ENCODE measurements around the gene ZNF692. TPM values are rescaled to one million over a fixed set of nuclear protein-coding genes. Genes with fewer than 3 reads are reported as not detected.

The ZNF692 gene
- total RNA-seq, 1 experiment from 2014 or later, result 59.1 TPM

DNA sequence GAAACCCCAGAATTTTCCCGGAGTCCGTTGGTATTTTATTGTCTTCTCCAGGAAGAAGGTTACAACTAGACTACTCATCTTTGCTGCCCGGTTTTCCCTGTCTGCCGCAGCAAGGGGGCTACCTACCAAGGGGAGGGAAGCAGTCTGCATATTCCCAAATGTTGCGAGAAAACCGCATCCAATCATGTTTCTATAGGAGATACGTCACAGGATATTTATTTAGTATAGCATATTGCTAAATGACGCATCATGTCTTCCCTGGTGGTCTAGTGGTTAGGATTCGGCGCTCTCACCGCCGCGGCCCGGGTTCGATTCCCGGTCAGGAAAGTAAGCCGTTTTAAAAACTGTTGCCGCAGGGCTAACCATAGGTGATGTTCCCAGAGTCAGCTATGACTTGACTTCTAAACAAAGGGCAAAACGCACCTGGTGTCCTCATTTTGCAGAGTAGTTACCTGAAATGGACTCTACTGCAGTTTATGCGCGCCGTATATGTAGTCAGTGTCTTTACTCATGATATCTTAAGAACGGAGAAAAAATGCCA, 15.2 kb upstream of the ZNF692 start (continued):
- TF ChIP-seq ESRRA (CRISPR knock-in tag; IDR thresholded peaks at IDR 0.05; ENCODE audit: borderline replicate concordance), result no peak
- TF ChIP-seq, protein P1, sequence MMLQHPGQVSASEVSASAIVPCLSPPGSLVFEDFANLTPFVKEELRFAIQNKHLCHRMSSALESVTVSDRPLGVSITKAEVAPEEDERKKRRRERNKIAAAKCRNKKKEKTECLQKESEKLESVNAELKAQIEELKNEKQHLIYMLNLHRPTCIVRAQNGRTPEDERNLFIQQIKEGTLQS (CRISPR knock-in tag; conservative IDR thresholded peaks at IDR 0.05), result no peak
- no peak; the same call in 1 of the 2 replicates for TF ChIP-seq ZNF232 (CRISPR knock-in tag; IDR thresholded peaks at IDR 0.05)
- TF ChIP-seq, protein P2, sequence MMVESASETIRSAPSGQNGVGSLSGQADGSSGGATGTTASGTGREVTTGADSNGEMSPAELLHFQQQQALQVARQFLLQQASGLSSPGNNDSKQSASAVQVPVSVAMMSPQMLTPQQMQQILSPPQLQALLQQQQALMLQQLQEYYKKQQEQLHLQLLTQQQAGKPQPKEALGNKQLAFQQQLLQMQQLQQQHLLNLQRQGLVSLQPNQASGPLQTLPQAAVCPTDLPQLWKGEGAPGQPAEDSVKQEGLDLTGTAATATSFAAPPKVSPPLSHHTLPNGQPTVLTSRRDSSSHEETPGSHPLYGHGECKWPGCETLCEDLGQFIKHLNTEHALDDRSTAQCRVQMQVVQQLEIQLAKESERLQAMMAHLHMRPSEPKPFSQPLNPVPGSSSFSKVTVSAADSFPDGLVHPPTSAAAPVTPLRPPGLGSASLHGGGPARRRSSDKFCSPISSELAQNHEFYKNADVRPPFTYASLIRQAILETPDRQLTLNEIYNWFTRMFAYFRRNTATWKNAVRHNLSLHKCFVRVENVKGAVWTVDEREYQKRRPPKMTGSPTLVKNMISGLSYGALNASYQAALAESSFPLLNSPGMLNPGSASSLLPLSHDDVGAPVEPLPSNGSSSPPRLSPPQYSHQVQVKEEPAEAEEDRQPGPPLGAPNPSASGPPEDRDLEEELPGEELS (CRISPR knock-in tag; IDR thresholded peaks at IDR 0.05), result no peak
- no peak for TF ChIP-seq TP53 (CRISPR knock-in tag; IDR thresholded peaks at IDR 0.05)
- TF ChIP-seq, protein P3, sequence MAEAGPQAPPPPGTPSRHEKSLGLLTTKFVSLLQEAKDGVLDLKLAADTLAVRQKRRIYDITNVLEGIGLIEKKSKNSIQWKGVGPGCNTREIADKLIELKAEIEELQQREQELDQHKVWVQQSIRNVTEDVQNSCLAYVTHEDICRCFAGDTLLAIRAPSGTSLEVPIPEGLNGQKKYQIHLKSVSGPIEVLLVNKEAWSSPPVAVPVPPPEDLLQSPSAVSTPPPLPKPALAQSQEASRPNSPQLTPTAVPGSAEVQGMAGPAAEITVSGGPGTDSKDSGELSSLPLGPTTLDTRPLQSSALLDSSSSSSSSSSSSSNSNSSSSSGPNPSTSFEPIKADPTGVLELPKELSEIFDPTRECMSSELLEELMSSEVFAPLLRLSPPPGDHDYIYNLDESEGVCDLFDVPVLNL (CRISPR knock-in tag; IDR thresholded peaks at IDR 0.05; ENCODE audit: borderline replicate concordance, low read depth), result no peak
- no peak for TF ChIP-seq NR2C2 (CRISPR knock-in tag; IDR thresholded peaks at IDR 0.05)
- TF ChIP-seq, protein P4, sequence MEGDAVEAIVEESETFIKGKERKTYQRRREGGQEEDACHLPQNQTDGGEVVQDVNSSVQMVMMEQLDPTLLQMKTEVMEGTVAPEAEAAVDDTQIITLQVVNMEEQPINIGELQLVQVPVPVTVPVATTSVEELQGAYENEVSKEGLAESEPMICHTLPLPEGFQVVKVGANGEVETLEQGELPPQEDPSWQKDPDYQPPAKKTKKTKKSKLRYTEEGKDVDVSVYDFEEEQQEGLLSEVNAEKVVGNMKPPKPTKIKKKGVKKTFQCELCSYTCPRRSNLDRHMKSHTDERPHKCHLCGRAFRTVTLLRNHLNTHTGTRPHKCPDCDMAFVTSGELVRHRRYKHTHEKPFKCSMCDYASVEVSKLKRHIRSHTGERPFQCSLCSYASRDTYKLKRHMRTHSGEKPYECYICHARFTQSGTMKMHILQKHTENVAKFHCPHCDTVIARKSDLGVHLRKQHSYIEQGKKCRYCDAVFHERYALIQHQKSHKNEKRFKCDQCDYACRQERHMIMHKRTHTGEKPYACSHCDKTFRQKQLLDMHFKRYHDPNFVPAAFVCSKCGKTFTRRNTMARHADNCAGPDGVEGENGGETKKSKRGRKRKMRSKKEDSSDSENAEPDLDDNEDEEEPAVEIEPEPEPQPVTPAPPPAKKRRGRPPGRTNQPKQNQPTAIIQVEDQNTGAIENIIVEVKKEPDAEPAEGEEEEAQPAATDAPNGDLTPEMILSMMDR (IDR thresholded peaks at IDR 0.05), result no peak
- TF ChIP-seq MYBL2 (CRISPR knock-in tag; IDR thresholded peaks at IDR 0.05), result no peak
- TF ChIP-seq ZNF423 (CRISPR knock-in tag; IDR thresholded peaks at IDR 0.05), result no peak
- TF ChIP-seq TEAD1 (CRISPR knock-in tag; IDR thresholded peaks at IDR 0.05), result peak; percentile 59
- TF ChIP-seq ELF4 (CRISPR knock-in tag; IDR thresholded peaks at IDR 0.05; ENCODE audit: low read depth), result no peak
- no peak for TF ChIP-seq GTF2I (CRISPR knock-in tag; conservative IDR thresholded peaks at IDR 0.05)
- no peak for TF ChIP-seq TCF7 (CRISPR knock-in tag; IDR thresholded peaks at IDR 0.05; ENCODE audit: low read depth)
- TF ChIP-seq, protein P5, sequence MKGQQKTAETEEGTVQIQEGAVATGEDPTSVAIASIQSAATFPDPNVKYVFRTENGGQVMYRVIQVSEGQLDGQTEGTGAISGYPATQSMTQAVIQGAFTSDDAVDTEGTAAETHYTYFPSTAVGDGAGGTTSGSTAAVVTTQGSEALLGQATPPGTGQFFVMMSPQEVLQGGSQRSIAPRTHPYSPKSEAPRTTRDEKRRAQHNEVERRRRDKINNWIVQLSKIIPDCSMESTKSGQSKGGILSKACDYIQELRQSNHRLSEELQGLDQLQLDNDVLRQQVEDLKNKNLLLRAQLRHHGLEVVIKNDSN (CRISPR knock-in tag; IDR thresholded peaks at IDR 0.05), result peak; percentile 11; the same call in 1 of the 2 replicates
- TF ChIP-seq FOXK1 (CRISPR knock-in tag; IDR thresholded peaks at IDR 0.05), result no peak; the same call in 1 of the 2 replicates
- TF ChIP-seq, protein P6, sequence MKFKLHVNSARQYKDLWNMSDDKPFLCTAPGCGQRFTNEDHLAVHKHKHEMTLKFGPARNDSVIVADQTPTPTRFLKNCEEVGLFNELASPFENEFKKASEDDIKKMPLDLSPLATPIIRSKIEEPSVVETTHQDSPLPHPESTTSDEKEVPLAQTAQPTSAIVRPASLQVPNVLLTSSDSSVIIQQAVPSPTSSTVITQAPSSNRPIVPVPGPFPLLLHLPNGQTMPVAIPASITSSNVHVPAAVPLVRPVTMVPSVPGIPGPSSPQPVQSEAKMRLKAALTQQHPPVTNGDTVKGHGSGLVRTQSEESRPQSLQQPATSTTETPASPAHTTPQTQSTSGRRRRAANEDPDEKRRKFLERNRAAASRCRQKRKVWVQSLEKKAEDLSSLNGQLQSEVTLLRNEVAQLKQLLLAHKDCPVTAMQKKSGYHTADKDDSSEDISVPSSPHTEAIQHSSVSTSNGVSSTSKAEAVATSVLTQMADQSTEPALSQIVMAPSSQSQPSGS (CRISPR knock-in tag; IDR thresholded peaks at IDR 0.05; ENCODE audit: borderline replicate concordance, low read depth), result no peak

DNA sequence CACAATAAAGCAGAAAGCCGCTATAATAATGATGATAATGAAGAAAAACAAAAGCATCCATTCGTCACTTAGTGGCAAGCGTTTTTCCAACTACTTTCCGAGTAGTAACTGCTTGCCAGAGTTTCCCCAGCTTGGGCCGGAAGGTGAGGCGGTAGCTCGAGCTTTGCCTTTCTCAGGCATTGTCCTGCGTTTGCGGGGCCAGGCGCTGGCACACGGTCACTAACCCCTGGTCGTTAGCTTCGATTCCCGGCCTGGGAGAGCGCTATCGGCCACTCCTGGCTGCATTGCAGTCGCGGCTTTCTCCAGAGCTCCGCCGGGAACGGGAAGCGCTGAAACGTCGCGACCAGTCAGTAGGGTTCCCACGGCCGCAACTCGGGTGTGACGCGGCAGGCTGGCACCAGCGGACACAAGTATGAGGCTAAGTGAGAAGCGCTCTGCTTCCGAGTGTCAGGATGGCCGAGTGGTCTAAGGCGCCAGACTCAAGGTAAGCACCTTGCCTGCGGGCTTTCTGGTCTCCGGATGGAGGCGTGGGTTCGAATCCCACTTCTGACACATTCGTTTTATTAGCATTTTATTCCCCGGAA, 14.6 kb upstream of the ZNF692 start:
- peak; percentile 76 for ATAC-seq
- no peaks in the 10 kb centered on the region for H3K36me3 Mint-ChIP-seq
- peak; percentile 97 for DNase-seq (ENCODE audit: low spot score)
- CTCF ChIA-PET, result interaction anchor here (0.7 to 3.2 kb wide), 10 partner anchors 10 to 47 kb away, joined by 3 to 40 read pairs (median 5); partner anchors contain the start of genes PGBD2, SH3BP5L, ZNF672 and ZNF692
- H3K27me3 Mint-ChIP-seq (ENCODE audit: low read depth), result peaks cover 8% of the 10 kb centered on the region
- H3K9me3 Mint-ChIP-seq, result no peaks in the 10 kb centered on the region
- H3K4me3 Mint-ChIP-seq, result peak overlapping the region; percentile 96
- H3K27ac Mint-ChIP-seq, result peak overlapping the region; percentile 99
- peaks cover 3% of the 10 kb centered on the region; the same call in 1 of the 2 replicates for H3K4me1 Mint-ChIP-seq
- POLR2A ChIA-PET, result interaction anchor here (1.4 to 2.4 kb wide), 6 partner anchors 11 to 47 kb away, joined by 3 to 20 read pairs (median 9); partner anchors contain the start of genes PGBD2, SH3BP5L, ZNF672 and ZNF692
- TF ChIP-seq TEAD1 (CRISPR knock-in tag; IDR thresholded peaks at IDR 0.05) (no peak), ETV6 (CRISPR knock-in tag; IDR thresholded peaks at IDR 0.05) (peak; percentile 56; the same call in 1 of the 2 replicates), KAT7 (CRISPR knock-in tag; IDR thresholded peaks at IDR 0.05; ENCODE audit: borderline replicate concordance) (0 out of 2 replicates have a peak, but pooled peaks have one; percentile 49), CREM (CRISPR knock-in tag; IDR thresholded peaks at IDR 0.05) (0 out of 2 replicates have a peak, but pooled peaks have one; percentile 53), ZNF232 (CRISPR knock-in tag; IDR thresholded peaks at IDR 0.05) (peak; percentile 31; the same call in 1 of the 2 replicates), HMGA2 (CRISPR knock-in tag; IDR thresholded peaks at IDR 0.05) (no peak; the same call in 1 of the 2 replicates)
- TF ChIP-seq, protein P7, sequence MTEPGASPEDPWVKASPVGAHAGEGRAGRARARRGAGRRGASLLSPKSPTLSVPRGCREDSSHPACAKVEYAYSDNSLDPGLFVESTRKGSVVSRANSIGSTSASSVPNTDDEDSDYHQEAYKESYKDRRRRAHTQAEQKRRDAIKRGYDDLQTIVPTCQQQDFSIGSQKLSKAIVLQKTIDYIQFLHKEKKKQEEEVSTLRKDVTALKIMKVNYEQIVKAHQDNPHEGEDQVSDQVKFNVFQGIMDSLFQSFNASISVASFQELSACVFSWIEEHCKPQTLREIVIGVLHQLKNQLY (CRISPR knock-in tag; IDR thresholded peaks at IDR 0.05), result no peak
- TF ChIP-seq, protein P2 (CRISPR knock-in tag; IDR thresholded peaks at IDR 0.05), result 0 out of 2 replicates have a peak, but pooled peaks have one; percentile 36
- TF ChIP-seq, protein P8, sequence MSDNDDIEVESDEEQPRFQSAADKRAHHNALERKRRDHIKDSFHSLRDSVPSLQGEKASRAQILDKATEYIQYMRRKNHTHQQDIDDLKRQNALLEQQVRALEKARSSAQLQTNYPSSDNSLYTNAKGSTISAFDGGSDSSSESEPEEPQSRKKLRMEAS (CRISPR knock-in tag; IDR thresholded peaks at IDR 0.05), result no peak; the same call in 1 of the 2 replicates
